NCI-H146 (cell line): ENCODE results near the gene SPRR3.

ENCODE experiments used
- DNase-seq: peaks from one replicate; lab custom pipeline; 2025; lab: John Stamatoyannopoulos, UW

The SPRR3 gene, protein sequence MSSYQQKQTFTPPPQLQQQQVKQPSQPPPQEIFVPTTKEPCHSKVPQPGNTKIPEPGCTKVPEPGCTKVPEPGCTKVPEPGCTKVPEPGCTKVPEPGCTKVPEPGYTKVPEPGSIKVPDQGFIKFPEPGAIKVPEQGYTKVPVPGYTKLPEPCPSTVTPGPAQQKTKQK

DNA sequence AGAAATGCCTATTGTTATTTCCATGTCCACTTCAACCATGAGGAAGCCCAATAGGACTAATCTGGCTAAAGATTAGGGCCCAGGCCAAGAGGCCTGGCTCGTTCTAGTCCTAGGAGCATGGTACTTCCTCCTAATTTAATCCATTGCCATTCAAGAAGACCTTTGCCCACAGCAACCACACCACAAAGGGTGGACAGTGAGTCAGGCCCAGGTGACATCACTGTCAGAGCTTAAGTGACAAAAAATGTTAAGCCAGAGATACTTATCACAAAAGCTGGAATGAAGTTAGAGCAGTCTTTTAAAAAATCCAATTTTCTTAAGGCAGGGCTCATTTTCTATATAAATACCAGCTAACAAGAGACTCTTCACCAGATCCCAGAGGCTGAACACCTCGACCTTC lies at the start of gene SPRR3:
Gene SPRR3 (plus strand): TSS at position 368 of the 400 bp plus-strand sequence. CDS start 1,272 bp downstream, outside the sequence.
- DNase-seq, result no peak

DNA sequence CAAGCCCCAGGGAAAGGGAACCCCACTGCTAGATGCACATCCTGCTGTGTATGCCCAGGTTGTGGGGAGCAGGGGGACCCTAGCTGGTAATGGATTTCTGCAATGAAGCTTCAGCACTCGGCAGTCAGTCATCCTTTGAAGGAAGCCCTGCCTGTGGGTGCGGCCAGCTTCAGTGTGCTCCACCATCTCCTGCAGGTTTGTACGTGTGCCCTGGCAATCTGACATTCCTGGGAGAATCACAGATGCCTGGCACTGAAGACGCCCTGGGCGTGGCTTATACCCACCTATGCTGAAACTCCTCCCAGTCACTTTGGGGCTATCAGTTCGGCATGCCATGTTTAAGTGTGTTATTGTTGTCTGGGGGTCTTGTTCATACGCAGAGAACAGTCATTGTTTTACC lies 47.8 kb upstream of the SPRR3 start:
- no peak for DNase-seq

DNA sequence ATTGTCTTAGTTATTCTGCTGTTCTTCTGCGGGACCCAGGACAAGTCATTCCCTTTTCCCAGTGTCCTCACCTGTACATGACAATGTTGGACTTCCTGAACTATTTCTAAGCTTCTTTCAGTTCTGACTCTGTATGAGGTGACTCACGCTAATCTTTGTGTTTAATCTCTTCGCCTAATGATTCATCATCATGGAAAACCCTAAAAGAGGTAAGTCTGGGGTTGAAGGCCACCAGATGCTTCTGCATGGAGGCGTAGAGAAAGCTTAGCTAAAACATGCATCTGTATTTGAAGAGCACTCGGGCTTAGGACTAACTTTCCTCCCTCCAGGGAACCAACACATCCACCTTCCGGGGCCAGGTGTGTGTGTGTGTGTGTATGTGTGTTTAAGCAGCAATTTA lies 47.1 kb upstream of the SPRR3 start:
- DNase-seq, result no peak

DNA sequence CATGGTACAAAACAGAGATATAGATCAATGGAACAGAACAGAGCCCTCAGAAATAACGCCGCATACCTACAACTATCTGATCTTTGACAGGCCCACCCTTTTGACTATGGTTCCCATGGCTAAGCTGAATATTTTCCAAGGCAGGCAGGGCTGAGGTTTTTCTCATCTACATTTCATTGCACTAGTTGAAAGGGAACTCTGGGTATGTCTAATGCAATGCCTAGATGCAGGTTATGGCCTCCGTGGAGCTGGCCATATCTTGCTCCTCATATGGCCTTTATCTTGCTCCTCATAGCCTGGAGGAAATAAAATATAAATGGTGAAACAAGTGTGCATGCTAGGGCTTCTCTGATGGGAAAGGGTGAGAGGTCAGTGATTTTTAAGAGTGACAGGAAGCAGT lies 44.0 kb upstream of the SPRR3 start:
- DNase-seq, result no peak

DNA sequence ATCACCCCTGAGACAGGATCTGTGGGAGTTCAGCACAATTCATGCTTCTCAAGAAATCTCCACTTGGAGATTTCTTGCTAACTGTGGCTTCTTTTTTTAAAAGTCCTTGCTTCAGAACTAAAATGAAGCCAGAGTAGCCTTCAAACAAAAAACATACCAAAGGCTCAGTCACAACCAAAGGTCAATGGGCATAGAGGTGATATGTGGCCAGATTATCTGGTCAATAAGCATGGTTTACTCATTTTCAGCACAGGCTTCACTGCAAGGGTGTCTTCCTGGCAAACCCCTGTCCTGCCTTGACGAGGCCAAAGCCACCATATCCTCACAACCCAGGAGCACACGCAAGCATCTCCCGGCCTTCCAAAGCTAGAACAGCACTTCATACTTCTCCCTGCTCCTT lies 42.3 kb upstream of the SPRR3 start:
- no peak for DNase-seq

DNA sequence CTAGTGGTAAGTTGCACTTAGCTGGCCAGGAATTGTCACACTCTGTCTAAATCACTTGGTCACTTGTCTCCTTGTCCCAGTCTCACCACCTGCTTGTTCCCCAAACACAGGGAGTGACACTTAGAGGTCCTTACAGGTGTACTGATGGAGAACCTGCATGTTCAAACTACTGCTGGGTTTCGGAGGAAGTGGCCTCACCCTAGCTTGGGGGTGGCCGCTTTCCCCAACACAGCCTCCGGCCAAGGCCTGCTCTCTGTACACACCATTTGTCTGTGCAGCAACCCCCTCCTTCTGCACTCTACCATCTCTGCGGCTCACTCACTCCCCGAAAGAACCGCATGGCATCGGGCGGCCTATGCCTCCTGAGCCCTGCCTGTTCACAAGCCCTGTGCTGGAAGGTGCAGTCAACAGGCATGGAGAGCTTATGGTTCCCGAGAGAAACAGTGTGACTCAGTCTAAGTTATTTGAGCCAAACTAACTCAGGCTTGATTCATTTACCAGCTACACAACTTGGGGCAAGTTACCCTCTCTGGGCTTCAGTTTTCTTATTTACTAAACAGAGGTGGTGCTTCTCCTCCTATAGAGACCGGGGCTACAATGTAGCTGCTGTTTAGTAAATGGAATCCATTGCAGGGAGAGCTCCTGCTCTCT lies 41.6 kb upstream of the SPRR3 start:
- no peak for DNase-seq

DNA sequence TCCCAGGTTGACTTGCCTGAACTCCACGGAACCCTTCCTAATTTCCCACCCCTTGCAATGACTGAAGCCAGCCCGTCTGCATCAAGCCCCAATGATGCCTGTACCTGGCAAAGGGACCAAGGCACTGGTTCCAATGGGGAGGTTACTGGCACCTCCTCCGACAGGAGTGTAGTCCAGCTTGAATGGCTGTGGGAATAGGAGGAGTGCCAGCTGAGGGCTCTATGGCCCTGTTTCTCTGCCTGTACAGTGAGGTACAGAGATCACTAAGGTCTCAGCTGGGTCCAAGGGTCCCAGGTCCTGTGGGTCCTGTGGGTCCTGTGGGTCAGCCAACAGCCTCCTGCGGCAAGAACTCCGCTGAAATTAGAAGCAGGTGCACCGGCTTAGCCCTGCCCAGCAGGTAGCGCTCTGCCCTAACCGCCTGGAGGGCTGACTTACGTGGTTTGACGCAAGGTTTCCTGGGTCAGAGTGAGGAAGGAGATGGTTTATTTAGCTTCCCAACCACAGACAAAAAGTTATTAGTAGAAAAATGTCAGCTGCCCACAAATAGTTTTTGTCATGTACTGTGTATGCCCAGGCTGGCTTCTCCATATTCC lies 41.0 kb upstream of the SPRR3 start:
- peak; percentile 9 for DNase-seq

DNA sequence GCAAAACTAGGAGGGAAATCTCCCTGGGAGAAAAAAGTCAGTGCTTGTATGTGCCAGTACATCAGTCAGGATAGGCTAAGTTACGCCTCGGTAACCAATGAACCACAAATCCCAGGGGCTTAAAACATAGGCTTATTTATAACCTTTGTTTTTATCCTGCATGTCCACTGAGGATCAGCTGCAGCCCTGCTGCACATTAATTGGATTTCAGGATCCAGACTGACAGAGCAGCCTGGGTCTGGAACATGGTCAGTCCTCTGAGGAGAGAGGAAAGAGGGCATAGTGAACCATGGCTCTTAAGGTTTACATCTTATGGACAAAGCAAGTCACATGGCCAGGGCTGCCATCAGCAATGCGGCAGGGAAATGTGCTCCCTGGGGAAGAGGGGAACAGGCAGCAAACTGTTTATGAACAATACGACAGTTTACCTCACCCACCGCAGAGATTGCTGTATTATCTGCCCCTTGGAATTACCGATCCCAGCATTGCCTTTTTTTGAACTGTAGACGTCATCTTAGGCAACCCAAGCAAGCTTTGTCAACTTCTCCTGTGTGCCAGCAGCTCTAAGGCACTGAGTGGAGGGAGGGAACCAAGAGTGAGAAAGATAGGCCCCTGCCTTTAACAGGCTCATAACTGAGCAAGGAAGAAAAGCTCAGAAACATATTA lies 40.2 kb upstream of the SPRR3 start:
- DNase-seq, result no peak

DNA sequence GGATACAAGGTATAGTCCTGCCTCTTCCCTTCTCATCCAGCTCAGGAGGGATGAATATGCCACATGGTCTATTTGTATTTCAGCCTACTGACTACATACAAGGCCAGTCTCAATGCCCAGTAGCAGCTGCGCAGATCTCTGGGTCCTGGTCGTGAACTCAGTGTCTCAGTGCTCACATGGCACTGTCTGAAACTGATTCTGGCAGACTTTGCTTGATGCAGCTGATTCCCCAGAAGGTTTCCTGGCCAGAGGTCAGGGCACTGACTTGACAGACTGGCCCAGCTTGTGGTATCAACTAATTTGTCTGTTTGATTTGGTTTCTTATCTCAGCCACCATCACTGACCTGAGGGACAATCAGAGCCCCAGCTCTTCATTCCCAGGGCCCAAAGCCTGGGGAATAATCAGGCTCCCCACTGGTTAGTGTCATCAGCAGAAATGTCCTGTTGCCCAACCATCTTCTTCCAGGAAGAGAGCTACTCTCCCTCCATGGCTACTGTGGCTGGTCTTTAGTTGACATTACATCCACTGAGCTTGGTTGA lies 38.6 kb upstream of the SPRR3 start:
- no peak for DNase-seq

DNA sequence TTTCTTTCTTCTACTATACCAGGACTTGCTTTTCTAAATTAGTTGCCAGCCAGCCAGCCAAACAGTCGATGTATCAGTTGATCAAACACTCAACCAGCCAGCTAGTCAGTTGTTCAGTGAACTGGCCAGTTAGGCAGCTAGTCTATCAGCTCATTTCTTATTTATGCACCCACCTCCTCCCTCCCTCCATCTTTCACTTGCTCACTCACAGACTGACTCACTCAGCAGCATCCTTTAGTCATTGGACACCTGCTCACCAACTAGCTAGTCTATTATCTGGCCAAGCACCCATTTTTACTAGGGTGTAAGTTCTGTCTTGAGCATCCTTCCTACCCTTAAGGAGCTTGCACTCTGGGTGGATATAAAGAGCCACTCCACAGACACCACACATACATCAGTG lies 37.0 kb upstream of the SPRR3 start:
- DNase-seq, result no peak

DNA sequence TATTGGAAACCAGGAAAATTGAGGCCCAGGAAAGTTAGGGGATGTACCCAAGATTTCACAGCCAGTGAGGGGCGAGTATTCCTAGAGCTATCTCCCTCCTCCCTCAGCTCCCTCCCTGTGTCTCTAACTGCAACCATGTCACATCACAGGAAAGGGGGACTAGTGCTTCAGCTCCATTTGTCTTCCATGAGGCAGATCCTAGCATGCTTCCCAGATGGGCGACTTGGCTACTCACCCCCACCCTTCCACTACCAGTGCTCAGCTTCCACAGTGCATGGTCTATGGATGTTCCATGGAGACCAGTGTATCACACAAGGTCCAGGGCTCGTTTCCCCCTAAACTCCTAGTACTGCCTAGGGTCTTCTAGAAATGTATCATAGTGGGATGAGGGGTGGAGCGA lies 35.7 kb upstream of the SPRR3 start:
- DNase-seq, result no peak

DNA sequence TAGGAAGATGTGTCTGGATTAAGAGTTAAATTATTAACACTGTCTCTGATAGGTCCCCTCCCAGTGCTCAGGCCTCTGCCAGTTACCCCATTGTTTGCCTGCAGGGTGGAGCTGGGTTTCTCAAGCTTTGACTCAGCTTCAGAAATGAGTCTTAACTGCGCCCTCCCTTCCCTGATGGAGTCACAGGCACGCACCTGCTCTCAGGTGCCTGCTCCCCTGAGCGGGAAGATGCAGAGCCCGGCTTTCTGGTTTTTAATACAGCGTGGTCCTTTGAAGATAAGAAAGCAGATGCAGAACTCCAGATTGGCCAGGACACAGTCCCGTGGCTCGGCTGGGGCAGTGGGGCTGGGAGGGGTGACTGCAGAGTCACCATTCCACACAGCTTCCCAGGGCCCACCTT lies 34.3 kb upstream of the SPRR3 start:
- no peak for DNase-seq

DNA sequence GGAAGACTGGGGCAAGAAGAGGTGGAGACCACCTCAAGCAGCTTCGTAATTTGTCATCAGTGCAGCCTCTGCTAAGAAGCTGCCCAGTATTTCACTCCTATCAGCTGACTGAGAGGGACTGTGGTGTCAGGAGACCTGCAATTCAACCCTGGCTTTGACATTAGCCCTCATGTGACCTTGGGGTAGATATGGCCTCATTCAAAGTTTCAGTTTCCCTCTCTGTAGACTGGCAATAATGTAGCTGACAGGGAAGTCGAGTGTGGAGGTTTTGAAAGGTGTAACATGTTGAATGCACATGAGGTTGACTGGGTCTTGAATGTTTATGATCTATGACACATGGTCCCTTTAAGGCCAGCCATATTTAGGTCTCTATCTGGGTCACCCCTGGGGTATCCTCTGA lies 33.3 kb upstream of the SPRR3 start:
- no peak for DNase-seq

DNA sequence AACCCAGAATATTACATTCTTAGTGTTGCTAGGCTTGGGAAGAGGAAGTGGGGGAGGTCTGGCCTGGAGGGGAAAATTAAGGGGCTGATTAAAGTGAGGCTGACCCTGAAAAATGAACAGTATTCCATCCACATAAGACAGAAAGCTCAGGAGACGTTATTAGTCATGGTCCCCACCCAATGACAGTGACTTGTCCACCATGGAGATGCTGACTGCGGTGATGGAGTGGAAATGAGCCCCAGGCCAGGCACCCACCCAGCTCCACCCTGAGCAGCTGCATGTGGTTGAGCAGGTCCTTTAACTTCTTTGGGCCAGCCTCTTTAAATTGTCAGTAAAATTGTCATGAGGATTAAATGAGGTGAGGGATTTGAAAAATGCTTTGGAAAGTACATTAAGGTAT lies 32.5 kb upstream of the SPRR3 start:
- DNase-seq, result no peak

DNA sequence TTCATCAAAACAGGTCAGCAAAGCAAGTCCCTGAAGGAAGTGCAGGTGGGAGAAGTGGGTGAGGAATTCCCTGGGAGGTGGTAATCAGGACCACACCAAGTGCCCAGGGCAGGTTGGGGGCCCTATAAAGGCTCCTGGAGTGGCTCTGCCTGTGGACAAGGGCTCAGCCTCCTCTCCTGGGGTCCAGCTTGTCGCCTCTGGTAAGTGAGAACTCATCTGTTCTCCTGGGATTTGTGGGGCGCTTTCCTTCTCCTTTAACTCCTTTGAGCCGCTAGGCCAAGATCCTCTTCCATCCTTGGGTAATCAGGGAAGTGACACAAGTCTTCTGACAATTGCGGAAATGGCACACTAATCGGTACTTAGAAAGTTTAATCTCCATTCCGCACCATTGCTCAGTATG lies 31.1 kb upstream of the SPRR3 start, which contains the start of gene SPRR4:
Gene SPRR4 (plus strand): TSS at position 154 of the 400 bp plus-strand sequence. CDS start 1,243 bp downstream, outside the sequence.
- DNase-seq, result no peak

DNA sequence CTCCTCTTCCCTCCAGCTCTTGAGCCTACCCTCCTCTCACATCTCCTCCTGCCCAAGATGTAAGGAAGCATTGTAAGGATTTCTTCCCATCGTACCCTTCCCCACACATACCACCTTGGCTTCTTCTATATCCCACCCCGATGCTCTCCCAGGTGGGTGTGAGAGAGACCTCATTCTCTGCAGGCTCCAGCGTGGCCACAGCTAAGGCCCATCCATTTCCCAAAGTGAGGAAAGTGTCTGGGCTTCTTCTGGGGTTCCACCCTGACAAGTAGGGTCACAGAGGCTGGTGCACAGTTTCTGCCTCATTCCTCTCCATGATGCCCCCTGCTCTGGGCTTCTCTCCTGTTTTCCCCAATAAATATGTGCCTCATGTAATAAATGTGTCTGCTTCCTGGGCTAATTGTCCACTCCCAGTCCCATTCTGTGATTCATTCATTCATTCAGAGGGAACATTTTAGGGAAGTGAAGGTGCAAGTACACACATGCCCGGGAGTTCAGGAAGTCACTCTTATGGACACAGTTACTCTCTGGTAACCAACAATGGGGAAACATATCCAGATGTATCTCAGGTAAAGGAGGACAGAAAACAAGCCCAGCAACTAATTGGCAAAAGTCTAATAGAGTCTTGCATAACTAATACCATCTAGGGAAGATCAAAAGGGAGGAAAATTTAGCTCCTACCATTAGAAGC lies 29.2 kb upstream of the SPRR3 start:
- no peak for DNase-seq

DNA sequence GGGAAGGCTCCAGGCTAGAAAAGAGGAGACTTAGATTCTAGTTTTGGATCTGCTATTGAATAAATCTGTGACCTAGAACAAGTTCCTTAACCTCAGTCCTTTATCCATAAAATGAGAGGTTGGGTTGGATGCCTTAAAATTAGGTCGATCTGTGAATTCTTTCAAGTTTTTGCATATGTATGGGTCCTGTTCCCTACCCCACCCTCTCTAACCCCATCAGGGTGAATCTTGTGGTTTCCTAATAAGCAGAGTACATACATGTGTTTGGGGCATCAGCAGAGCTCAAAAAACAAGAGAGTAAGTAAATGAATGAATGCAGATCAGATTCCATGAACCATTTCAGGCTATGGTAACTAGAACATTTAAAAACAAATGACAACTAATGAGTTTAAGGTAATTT lies 24.9 kb upstream of the SPRR3 start:
- DNase-seq, result no peak

DNA sequence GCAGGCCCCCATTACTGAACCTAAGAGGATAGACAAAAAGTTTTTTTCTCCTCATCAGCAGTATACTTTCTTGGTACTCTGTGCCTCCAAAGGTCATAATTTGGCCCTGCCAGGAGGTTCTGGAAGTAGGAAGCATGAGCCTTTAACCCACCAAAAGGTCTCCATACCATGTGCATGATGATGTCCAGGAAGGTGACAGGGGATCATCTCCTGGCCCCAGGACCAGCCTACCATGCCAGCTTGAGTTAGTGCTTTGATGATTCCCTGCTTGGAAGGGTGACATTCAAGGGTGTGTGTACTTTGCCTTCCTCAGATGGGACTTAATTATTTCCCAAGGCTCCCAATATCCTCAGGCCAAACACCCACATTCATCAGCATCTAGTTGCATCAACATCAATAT lies 23.9 kb upstream of the SPRR3 start:
- DNase-seq, result no peak

DNA sequence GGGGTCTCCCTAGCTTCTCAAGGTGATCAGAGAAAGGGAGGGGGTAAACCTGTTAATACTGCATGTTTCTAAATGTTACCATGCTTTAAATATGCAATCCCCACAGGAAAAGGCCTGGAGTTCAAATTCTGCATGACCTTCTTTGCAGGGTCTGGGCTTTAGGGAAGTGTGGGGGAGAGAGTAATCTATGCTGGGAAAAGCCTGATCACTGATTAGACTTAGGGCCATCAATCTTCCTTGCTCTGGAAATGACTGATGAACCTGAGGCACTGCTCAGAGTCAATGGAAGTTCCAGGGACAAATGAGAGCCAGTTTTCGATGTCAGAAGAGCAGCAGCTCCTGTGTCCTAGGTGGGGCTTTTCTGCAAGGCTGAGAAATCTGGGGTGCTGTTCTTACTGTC lies 20.9 kb upstream of the SPRR3 start:
- DNase-seq, result no peak

DNA sequence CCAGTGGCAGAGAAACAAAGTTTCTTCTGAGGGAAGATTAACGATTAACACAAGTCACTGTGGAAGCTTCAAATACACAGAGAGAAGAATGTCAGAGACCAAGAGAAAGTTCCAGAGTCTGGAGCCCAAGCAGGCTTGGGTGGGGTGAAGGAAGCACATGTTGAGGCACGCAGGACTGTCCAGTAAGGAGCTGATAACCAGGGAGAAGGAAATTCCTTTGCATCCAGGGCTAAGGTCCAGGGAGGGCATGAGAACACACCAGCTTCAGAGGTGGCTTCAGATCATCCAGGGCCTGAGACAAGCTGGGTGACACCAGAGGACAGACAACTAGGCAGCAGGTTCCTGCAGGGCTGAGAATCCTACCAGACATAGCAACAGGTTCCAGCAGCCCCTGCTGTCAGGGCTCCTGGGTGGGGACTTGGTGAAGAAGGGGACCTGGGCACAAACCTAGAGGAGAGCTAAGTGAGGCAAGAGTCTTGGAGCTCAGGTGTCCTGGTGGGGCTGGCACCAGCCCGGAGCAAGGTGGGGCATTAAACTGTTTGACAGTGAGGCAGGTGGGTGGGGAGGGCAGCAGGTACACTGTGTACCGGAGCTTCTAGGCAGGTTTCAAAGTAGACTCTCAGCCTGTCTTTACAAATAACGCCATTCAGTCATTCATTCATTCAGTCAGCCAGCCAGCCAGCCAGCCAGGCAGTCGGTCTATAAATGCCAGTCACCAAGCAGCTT lies 20.2 kb upstream of the SPRR3 start:
- DNase-seq, result no peak

DNA sequence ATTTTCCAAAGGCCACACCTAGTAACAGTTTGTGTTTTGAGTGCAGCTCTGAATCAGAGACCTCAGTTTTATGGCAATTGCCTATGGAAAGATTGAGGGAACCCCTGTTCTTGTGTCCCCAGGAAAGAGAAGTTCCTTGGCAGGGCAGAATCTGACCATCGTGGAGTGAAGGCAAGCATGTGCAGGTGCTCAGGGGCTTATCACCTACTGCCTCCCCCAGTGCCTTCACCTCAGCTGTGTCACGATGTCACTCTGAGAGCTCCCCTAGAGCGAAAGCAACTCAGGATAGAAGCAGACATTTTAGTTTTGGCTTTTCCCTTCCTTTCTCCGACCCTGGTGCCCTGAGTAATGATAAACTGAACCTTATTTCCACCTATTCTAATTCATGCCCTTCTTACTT lies 19.5 kb upstream of the SPRR3 start:
- DNase-seq, result no peak

DNA sequence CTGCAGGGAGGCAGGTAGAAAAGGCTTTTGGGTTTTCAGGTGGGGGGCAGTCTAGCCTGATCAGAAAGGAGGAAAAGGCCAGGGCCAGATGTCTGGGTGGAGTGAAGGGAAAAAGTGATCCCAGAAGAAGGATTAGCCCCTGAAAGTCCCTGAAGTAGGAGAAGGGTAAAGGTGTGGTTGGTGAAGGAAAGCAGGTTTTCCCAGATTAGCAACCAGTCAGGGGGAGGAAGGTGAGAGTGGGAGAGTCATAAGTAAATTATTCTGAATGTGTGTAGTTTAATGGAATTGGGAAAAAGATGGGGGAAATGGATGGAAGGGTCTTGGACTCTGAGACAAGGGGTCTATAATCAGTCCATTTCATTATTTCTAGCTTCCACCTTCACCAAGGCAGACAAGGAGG lies 18.3 kb upstream of the SPRR3 start:
- DNase-seq, result no peak
